NCI-H128 (cell line): ENCODE results near the gene MUCL3.
"Not testable (repeated sequence)": the region's sequence is repeated elsewhere in the genome, so short reads cannot be mapped to it uniquely, and the experiment has no call there.

ENCODE experiments used
- DNase-seq: peaks from one replicate; lab custom pipeline; 2025; ENCODE audit not compliant: unreplicated experiment; lab: John Stamatoyannopoulos, UW

The MUCL3 gene

GRCh38 chr6:30939473-30939872, 1.3 kb upstream of the MUCL3 start:
- DNase-seq = no peak

GRCh38 chr6:30942338-30943060, 1.7 kb downstream of the MUCL3 start:
- DNase-seq = no peak

- no peak for DNase-seq
These were observed 3.3 kb downstream of the MUCL3 start for GRCh38 chr6:30944051-30944450.

GRCh38 chr6:30945281-30945680, 4.5 kb downstream of the MUCL3 start:
- no peak for DNase-seq

- DNase-seq = no peak
These were observed 6.5 kb downstream of the MUCL3 start for GRCh38 chr6:30947231-30947630.

GRCh38 chr6:30948811-30949210, 8.0 kb downstream of the MUCL3 start:
- no peak for DNase-seq

GRCh38 chr6:30951907-30952469, 11.2 kb downstream of the MUCL3 start:
- no peak for DNase-seq

- no peak for DNase-seq
These were observed 14.0 kb downstream of the MUCL3 start for GRCh38 chr6:30954631-30955366.

GRCh38 chr6:30955367-30956042, 14.7 kb downstream of the MUCL3 start:
- DNase-seq = no peak

GRCh38 chr6:30957716-30958115, 16.9 kb downstream of the MUCL3 start:
- DNase-seq = no peak

GRCh38 chr6:30960907-30961673, 20.3 kb downstream of the MUCL3 start:
- no peak for DNase-seq

- no peak for DNase-seq
These were observed 21.9 kb downstream of the MUCL3 start for GRCh38 chr6:30962716-30963115.

- no peak for DNase-seq
These were observed 22.9 kb downstream of the MUCL3 start for GRCh38 chr6:30963641-30964040.

GRCh38 chr6:30964075-30964474, 23.3 kb downstream of the MUCL3 start:
- no peak for DNase-seq

- no peak for DNase-seq
These were observed 24.4 kb downstream of the MUCL3 start for GRCh38 chr6:30965140-30965601.

GRCh38 chr6:30966154-30966553, 25.4 kb downstream of the MUCL3 start:
- DNase-seq = no peak

GRCh38 chr6:30969171-30969570, 28.4 kb downstream of the MUCL3 start:
- not testable (repeated sequence) for DNase-seq

GRCh38 chr6:30970946-30971345, 30.2 kb downstream of the MUCL3 start:
- DNase-seq = no peak

- no peak for DNase-seq
These were observed 32.0 kb downstream of the MUCL3 start for GRCh38 chr6:30972816-30973215.

- no peak for DNase-seq
These were observed 33.9 kb downstream of the MUCL3 start for GRCh38 chr6:30974490-30975252.
